Activated T-cell treated with anti-CD3 and anti-CD28 coated beads for 48 hours (primary cell): ENCODE results near the gene DLX4.

ENCODE experiments used
- DNase-seq: peaks from one replicate; pipeline ENCODE4 v3.0.0-alpha.2; 2020; ENCODE audit warnings: low read depth

The DLX4 gene, protein sequence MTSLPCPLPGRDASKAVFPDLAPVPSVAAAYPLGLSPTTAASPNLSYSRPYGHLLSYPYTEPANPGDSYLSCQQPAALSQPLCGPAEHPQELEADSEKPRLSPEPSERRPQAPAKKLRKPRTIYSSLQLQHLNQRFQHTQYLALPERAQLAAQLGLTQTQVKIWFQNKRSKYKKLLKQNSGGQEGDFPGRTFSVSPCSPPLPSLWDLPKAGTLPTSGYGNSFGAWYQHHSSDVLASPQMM

DNA sequence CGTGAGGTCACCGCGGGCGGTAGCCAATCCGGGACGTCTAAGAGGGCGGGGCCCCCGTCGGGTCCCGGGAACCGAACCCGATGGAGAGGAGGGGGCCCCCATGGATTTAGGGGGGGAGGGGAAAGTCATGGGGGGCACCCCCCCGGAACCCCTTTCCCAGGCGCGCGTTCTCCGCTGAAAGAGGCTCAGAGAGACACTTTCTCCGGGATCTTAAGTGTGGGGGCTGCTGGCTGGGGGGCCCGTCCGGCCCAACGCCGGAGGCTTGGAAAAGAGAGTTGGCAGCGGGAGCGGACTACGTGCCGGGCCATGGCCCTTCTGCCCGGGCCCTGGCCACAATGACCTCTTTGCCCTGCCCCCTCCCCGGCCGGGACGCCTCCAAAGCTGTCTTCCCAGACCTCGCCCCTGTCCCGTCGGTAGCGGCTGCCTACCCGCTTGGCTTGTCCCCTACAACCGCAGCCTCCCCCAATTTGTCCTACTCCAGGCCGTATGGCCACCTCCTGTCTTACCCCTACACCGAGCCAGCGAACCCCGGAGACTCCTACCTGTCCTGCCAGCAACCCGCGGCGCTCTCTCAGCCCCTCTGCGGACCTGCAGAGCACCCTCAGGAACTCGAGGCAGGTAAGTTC, at the start of gene DLX4:
TSS of gene DLX4 (plus strand) at position 57 of the 626 bp plus-strand sequence. CDS start at position 336, 279 bp downstream.
- no peak for DNase-seq

DNA sequence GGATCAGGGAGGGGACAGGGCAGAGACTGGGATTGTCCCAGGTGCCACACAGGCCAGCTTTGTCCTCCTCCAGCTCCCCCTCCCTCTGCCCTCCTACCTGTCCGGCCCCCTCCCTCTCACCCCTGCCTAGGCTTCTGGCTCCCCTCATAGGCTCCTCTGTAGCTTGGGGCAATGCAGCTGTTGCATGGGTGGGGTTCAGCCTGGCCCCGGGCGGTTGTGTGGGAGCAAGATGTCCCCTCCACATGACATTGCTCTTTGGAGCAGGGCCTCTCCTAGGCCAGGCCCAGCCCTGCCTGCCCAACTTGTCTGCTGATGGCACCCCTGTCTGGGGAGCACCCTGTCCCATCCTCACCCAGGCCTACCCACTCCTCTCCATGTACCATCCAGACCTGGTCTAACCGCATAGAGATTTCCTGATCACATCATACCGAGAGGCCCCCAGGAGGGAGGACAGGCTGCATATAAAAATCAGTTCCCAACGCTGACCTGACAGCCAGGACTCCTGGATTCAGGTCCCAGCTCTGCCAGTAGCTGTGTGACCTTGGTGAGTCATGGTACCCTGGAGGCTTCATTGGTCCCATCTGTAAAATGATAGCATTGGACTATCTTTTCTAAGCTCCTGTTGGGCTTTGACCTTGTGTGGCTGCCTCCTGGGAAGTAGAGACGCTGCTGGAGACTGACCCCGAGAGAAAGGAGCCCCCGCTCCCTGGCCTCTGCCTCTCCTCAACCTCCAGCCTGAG, 48.8 kb upstream of the DLX4 start:
- DNase-seq: no peak

DNA sequence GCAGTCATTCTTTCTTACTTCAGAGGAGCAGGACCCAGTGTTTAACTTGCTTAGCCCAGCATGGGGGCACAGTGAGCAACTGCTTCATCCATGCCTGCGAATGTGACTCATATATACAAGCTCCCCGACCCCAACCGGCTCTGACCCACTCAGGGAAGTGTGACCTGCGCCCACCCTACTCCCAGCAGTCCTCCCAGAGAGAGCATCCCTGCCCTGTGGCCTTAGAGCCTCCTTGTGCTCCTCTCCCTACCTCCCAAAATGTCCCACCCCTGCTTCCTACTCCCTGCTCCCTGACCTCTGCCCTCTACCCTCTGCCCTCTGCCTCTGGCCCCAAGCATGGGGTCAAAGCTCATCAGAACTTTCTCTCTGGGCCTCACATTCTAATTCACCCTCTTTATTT, 46.9 kb upstream of the DLX4 start:
- DNase-seq: no peak

DNA sequence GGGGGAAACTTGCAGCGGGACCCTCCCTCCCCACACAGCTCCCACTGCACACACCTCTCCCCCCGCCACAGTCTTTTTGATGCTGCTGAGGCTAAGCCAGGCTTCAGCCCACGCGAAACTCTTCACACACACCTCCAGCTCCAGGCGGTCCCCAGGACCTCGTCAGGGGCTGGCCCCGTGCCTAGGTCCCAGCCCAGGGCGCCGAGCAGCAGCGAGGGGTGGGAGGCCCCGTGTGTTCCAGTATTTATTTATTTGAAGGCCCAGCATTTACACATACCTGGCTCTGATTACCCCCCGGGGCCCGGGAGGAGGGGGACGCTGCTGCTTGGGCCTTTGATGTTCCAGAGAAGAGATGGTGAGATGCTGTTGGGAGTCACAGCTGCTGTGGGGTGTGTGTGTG, 44.9 kb upstream of the DLX4 start:
- no peak for DNase-seq

DNA sequence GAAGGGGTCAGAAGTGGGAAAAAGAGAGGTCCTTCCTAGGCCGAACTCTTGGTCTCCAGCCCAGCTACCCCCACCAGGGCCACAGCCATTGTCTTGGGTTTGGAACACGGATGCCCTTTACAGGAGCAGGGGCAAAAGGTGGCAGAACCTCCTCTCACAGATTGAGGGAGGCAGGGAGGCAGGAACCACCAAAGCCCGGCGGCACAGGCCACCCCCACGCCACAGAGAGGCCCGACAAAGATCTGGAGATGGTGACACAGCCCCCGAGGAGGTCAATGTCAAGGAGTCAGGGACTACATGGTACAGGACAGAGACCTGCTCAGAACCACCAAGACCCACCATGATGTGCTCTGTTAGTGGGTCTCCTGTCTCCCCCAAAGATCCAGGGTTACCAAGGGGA, 44.4 kb upstream of the DLX4 start:
- DNase-seq: no peak

DNA sequence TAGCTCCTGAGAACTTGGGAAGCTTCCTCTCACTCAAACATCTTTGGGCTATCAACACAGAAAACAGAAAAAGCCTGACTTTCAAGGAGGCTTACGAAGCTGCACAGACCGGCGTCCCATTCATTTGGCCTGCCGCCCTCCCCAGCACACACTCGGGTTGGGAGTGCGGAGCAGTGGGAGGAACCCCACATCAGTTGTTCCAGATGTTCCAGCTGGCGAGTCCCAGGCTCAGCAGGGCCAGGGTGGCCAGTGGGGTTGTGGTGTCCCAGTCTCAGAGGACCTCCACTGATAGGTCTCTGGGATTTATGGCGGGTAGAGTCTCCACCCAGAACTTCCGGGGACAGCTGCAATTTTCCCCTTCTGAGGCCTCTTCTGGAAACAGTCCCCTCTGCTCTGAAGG, 43.1 kb upstream of the DLX4 start:
- DNase-seq: no peak

DNA sequence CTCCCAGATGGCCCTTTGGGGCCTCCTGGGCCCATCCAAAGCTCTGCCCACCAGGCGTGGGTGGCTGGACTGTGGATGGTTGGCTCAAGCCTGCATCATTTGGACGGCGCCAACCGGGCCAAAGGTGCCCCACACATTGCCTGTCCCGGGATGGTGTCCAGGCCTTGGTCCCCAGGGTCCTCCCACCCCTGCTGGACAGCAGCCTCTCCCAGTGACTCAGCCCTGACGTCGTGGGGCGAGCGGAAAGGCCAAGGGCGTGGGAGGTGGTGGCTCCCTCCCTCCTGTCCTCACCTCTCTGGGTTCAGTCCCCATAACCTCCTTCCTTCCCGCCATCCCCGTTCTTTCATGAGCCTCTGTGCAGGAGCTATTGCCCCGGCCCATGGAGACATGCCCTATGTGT, 42.1 kb upstream of the DLX4 start:
- DNase-seq: no peak

DNA sequence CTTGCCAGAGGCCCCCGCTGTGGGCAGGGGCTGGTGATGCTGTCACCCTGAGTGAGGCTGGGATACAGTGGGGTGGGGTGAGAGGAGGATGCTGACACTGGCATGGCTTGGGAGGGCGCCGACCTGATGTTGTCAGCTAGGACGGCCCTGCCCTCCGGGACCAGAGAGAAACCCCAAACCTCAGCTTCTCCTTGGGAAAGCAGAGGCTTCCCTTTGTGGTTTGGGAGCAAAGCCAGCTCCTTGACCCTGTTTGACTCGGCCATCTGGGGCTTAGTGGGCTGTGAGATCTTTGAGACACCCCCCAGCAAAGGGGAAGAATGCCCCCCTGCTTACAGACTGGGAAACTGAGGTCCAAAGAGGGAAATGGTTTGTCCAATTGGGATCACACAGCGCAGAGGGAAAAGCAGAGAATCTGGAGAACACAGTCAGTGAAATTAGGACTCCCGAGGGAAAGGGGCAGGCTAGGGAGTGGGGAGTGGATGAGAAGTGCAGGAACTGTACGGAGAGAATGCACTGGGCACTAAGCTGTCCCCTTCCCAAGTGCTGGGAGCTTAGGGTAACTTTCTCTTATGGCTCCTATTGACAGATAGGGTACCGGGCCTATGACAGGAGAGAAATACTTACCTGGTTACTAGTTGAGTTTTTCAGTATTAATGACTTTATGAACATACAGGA, 40.7 kb upstream of the DLX4 start:
- DNase-seq: no peak

DNA sequence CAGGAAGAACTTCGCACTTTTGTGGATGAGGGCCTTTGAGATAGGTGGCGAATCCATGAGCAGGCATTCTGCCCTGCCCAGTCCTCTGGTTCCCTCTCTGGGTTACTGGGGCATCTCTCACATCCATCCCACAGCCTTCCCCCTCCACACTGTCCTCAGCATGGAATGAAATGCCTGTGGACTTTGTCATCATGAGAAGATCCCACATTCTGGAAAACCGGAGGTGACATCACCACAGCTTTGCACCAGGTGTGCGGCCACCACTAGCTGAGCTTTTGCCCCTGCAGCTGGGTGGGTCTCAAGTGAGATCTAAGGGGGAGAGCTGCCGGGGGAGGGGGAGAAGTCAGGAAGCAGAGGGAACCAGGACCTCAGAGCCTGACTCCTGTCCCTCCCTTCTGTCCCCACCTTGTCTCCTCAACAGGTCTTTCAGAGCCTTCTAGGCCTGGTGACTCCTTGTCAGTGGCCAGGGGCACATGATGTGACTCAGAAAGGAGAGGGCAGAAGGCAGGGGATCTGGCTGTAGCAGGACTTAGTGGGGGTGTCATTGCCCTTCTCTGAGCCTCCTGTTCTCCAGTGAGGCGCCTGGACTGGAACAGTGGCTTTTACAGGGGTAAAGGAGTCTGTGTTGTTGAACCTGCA, 40.0 kb upstream of the DLX4 start:
- no peak for DNase-seq

DNA sequence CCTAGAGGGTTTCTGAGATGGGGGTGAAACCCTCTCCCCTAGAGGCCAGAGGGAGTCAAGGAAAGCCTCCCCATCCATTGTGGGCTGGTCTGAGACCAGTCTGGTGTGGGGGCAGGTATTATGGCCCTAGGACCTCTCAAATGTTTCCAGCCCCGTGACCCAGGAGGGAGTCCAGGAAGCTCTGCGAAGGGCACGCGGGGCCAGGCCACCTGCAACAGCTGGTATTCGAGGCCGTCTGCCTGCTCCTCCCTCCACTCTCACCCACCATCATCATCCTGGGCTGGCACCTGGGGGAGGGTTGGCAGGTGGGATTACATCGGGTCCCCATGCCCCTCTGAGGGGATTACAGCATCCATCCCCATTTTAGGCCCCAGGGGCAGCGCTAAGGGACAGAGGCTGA, 38.1 kb upstream of the DLX4 start:
- no peak for DNase-seq

DNA sequence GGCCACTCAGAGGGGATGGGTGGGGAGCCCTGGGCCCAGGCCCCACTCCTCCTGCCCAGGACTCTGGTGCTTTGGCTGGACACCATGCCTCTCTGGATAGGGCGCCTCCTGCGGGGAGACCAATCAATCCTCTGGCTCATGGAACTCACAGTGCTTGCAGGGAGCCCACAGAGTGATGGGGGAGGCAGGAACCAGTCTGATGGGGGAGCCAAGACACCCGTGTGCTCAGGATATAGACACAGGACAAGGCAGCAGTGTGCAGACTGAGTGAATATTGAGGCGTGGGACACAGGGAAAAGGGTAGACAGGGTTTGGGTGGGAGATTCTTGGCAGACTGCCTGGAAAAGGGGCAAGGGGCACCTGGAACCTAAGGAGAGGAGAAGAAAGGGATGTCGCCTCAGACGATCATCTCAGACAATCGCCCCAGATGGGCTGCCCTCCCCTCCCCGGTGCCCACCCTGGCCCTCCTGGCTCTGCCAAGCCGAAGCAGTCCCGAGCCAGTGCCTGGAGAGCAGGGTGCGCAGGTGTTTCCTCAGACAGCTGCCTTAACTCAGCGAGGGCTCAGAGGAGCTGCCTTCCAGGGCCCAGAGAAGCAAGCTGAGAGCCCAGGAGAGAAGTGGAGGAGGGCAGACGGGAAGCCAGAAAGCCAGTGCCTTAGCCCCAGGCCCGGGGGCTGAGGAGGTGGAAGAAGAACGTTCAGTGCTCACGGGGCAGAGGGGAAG, 37.4 kb upstream of the DLX4 start:
- no peak for DNase-seq

DNA sequence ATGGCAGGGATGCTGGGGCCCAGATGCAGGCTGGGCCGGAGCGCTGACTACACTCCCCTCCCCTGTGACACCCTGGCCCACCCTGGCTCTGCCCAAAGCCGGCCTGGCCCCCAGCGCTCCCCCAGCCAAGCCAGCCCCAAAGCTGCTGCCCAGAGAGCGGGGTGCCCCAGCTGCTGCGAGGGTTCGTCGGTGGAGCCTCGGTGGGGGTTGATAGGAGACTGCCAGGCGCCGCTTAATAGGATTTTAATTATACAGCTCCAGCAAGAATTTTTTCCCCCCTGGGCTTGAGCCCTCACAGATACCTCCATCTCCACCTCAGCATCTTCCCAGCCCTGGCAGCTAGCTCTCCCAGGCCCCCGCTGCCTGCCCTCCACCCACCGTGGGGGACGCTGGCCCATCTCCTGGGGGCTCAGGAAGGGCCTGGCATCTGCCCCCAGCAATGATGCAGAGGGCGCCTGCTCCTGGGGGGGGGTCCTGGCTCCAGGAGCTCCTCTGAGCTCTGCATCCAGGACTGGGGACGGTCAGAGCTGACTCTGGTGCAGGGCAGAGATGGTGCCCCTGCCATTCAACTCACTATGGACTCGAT, 36.8 kb upstream of the DLX4 start:
- no peak for DNase-seq

DNA sequence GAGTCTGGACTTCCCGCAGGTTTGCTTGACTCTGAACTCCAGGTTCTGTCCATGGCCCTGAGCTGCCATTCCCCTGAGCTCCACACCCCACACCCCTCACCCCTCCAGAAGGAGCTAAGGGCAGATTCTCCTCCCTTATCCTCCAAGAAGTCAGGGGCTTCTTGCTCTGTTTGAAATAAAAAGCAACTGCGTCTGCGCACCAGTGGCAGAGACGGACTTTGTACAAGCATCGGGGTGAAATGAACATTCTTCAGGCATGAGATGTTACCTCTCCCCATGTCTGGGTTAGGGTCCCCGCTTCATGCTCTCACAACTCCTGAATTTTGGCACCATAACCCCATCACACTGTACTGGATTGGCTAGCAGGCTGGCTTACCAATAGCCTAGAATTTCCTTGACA, 36.1 kb upstream of the DLX4 start:
- no peak for DNase-seq

DNA sequence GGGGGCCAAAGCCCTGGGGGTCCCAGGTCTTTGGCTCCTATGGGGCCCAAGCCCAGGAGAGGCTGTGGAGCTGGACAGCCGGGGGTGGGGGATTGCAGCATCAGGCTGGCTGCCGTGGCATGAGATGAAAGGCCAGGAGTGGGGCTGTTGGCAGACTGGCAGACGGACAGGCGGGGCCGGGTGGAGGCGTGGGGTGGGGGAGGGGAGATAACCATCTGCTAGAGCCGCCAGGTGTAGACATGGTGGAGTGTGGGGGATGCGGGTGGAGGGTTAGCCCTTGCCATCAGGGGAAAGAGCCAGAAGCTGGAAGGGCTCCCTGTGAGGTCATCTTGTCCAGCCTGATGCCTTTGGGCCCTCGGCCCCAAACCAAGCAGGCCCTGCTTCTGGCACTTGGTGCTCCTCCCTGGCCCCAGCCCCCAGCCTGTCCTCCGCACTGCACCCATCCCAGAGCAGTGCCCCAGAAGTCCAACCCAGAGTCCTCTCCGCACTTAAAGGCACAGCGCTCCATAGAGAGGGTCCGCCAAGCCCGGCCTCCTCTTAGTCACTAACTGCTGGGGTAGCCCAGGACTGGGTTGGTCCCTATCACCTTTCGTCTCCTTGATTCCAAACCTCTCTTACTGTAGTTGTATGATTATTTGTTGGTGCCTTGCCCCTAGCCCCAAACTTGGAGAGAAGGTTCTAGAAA, 33.3 kb upstream of the DLX4 start:
- no peak for DNase-seq

DNA sequence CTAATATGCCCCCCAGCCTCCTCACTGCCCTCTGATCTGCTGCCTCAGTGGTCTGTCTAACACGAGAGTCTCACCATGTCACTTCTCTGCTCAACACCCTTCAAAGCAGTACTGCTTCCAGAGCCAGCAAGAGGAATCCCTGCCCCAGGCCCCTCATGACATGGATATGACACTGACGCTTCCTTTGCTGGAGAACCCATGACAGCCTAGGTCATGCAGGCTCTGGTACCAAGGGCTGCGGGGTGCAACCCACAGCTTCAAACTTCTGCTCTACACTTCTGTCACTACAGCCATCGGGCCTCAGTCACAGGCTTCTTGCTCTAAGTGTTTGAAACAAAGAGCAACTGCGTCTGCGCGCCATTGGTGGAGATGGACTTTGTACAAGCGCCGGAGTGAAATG, 32.6 kb upstream of the DLX4 start:
- DNase-seq: no peak

DNA sequence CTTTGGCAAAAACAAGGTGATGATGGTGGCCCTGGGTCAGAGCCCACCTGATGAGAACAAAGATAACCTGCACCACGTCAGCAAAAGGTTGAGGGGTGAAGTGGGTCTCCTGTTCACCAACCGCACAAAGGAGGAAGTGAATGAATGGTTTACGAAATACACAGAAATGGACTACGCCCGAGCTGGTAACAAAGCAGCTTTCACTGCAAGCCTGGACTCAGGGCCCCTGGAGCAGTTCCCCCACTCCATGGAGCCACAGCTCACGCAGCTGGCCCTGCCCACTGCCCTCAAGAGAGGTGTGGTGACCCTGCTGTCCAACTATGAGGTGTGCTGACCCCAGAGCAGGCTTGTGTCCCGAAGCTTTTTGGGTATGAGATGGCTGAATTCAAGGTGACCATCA, 29.7 kb upstream of the DLX4 start:
- no peak for DNase-seq

DNA sequence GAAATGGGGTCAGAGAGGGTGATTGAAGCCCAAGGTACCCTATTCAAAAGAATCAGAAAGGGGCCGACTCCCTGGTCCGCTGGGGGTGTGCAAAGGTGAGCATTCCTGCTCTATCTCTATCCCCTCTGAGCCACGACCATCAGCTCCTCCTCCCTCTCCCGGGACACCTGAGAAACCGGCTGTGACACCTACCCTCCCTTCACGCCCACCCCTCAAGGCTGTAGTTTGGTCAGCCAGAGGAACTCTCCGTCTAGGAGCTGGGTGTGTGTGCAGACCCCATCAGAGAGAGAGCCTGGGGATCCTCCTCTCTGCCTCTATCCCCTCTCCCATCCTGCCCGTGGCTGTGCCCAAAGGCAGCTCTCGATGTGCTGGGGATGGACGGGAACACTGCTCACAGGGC, 27.6 kb upstream of the DLX4 start:
- no peak for DNase-seq

DNA sequence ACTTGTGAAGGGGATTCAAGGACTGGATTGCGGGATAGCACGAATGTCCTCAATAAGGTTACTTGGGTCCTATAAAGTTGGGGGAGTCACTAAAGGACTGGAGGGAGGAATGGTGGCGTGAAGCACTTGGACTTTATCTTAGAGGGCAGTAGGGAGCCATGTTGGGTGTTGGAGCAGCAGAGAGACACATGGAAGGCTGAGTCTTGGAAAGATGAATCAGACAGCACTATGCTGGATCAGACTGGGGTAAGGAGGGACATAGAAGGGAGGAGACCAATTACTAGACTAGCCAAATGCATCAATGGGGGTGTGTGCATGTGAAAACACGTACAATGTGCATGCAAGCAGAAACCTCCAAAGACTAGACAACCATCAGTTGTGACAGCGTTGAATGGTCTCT, 26.0 kb upstream of the DLX4 start:
- no peak for DNase-seq

DNA sequence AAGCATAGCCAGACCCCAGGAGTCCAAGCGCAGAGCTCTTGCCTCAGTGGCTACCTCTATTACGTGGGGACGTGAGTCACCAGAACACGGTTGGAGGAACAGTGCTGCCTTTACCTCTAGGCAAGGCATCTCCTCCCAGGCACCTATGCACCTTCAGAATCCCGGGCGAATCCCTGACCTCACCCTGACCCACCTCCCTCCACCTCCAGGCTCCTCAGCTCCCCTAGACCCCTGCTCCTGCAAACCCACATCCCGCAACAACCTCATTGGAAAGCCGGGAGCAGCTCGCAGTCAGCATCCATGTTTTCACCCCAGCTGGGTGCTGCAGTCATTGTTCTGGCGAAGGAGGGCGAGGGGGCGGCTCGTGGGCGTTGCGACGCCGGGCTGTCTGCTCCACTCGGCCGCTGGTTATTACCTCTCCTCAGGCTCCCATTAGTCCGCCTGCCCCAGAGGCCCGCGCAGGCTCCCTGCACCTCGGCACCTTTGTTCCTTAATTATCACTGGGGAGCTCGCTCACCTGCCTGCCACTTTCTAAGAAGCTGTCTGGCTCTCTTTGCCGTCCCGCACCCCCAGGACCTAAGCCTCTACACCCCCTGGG, 24.6 kb upstream of the DLX4 start:
- DNase-seq: no peak

DNA sequence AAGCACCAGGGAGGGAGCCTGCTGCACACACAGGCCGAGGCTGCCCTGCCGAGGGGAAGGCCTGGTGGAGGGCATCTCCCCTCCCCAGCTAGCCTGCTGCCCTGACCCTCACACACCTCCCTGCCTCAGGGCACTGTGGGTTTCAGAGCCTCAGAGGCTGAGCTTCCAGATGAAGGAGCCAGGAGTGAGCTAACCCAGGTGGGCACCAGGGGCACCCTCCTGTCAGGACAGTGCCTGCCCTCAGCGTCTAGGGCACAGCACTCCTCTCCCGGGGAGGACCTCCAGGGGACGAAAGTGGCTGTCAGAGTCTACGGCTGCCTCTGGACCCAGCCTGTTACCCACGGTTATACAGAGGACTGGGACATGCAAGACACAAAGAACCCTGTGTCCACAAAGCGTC, 22.8 kb upstream of the DLX4 start:
- DNase-seq: no peak
